Keratinocyte (primary cell): Measurements from ENCODE around the gene CNNM2. TPM values are rescaled to one million over a fixed set of nuclear protein-coding genes. Genes with fewer than 3 reads are reported as not detected.
A peak's percentile ranks its signal among the peaks of the same experiment; 100 is the strongest.

Experiments
- DNase-seq: peaks from one replicate; pipeline ENCODE4 v3.0.0-alpha.2; 2011; ENCODE audit warnings: low read depth, missing footprints, low spot score
- FAIRE-seq: peaks from 2 replicates; lab custom pipeline; 2011; peaks lifted over from hg19 to GRCh38; lab: Jason Lieb, UNC
- H2AFZ ChIP-seq: 2 replicates; pipeline ENCODE4 v1.6.0; 2012; ENCODE audit warnings: low read length, control low read depth, inconsistent platforms; ENCODE audit not compliant: control insufficient read depth
- H3K27ac ChIP-seq: 2 replicates; pipeline ENCODE4 v1.5.1; 2011; ENCODE audit warnings: low read length; ENCODE audit not compliant: control insufficient read depth, insufficient read depth
- H3K27me3 ChIP-seq: 3 replicates; pipeline ENCODE4 v1.6.0; 2011; ENCODE audit warnings: low read length; ENCODE audit not compliant: control insufficient read depth, insufficient read depth; ENCODE audit errors: extremely low read depth
- H3K36me3 ChIP-seq, 2 experiments: 2 replicates in 1 of 2; 3 replicates in 1 of 2; pipeline ENCODE4 v1.5.1; 2011; ENCODE audit warnings: low read length in 2 of 2, mild to moderate bottlenecking in 1 of 2; ENCODE audit not compliant: control insufficient read depth in 2 of 2, insufficient read depth in 2 of 2; ENCODE audit errors: extremely low read depth in 1 of 2
- H3K4me1 ChIP-seq: 3 replicates; pipeline ENCODE4 v1.5.1; 2011; ENCODE audit warnings: low read length; ENCODE audit not compliant: control insufficient read depth, insufficient read depth; ENCODE audit errors: extremely low read depth
- H3K4me2 ChIP-seq: 3 replicates; pipeline ENCODE4 v1.6.0; 2011; ENCODE audit warnings: low read depth, low read length; ENCODE audit not compliant: control insufficient read depth, insufficient read depth; ENCODE audit errors: extremely low read depth
- H3K4me3 ChIP-seq, 3 experiments: fragments of 200-600 bp in 1 of 3; sonication (generic) in 1 of 3; 2 replicates in 2 of 3; 3 replicates in 1 of 3; pipeline ENCODE4 v1.5.1; 2011 to 2016; ENCODE audit warnings: low read length in 3 of 3, mild to moderate bottlenecking in 3 of 3, control low read depth in 2 of 3, inconsistent platforms in 1 of 3, low read depth in 1 of 3, mixed read lengths in 1 of 3, mixed run types in 1 of 3, moderate library complexity in 1 of 3; ENCODE audit not compliant: control insufficient read depth in 2 of 3, insufficient read depth in 2 of 3; ENCODE audit errors: extremely low read depth in 1 of 3
- H3K79me2 ChIP-seq: 2 replicates; pipeline ENCODE4 v1.6.0; 2012; ENCODE audit warnings: low read length; ENCODE audit not compliant: control insufficient read depth, insufficient read depth
- H3K9ac ChIP-seq: 3 replicates; pipeline ENCODE4 v1.6.0; 2011; ENCODE audit warnings: low read length; ENCODE audit not compliant: control insufficient read depth, insufficient read depth; ENCODE audit errors: extremely low read depth
- H3K9me1 ChIP-seq: 3 replicates; pipeline ENCODE4 v1.6.0; 2011; ENCODE audit warnings: low read length; ENCODE audit not compliant: control insufficient read depth, insufficient read depth; ENCODE audit errors: extremely low read depth
- H3K9me3 ChIP-seq: 2 replicates; pipeline ENCODE4 v1.5.1; 2012; ENCODE audit warnings: low read depth, low read length; ENCODE audit not compliant: control insufficient read depth
- H4K20me1 ChIP-seq: 3 replicates; pipeline ENCODE4 v1.6.0; 2011; ENCODE audit warnings: low read length; ENCODE audit not compliant: control insufficient read depth, insufficient read depth; ENCODE audit errors: extremely low read depth
- CTCF ChIP-seq, 3 experiments: IDR thresholded peaks in 1 of 3; conservative IDR thresholded peaks in 1 of 3; optimal IDR thresholded peaks in 1 of 3; 2 replicates in 2 of 3; 3 replicates in 1 of 3; pipeline versions ENCODE3 to v1.5.1; 2011; ENCODE audit warnings: low read length in 3 of 3, mild to moderate bottlenecking in 3 of 3, moderate library complexity in 2 of 3, control low read depth in 1 of 3, inconsistent platforms in 1 of 3; ENCODE audit not compliant: insufficient read depth in 2 of 3; ENCODE audit errors: extremely low read depth in 1 of 3
- EZH2 ChIP-seq: IDR thresholded peaks from one replicate; pipeline ENCODE4 v1.6.1; 2012; ENCODE audit warnings: inconsistent platforms, mild to moderate bottlenecking, low read length, moderate library complexity
- dilution Hi-C: fragments of 300-500 bp; cut with MboI; formaldehyde crosslinking; loops from one replicate; pipeline ENCODE4 v1.7.0; 2020; ENCODE audit warnings: low sequenced_read_pairs; ENCODE audit not compliant: extremely low pct_ligation_motif_present
- polyA plus RNA-seq, 5 experiments: library from polyadenylated mRNA; depleted of rRNA in 3 of 5; stranded (reverse) in 3 of 5; stranded (forward) in 1 of 5; unstranded in 1 of 5; fragments of >200 nt; gene quantifications; 1 replicate in 1 of 5; 2 replicates in 3 of 5; 3 replicates in 1 of 5; pipeline versions ENCODE4 v1.2.1 to v1.2.3, GENCODE V29; 2011 to 2012; ENCODE audit warnings: missing spikeins in 2 of 5, low read depth in 1 of 5, low replicate concordance in 1 of 5

CNNM2 gene
- polyA plus RNA-seq, 1 donor (not counting 4 experiments of a cell fraction or from before 2014, with no cell fraction given): 1.5 TPM

- no peaks in the 10 kb centered on the region for H3K27me3 ChIP-seq
- no peak overlapping the region for H3K4me3 ChIP-seq
- H4K20me1 ChIP-seq: no peaks in the 10 kb centered on the region
- H3K36me3 ChIP-seq: no peaks in the 10 kb centered on the region
- no peak overlapping the region for H3K4me2 ChIP-seq
- H3K9me3 ChIP-seq: no peaks in the 10 kb centered on the region
- dilution Hi-C loops: no loop called here
- H3K9ac ChIP-seq: no peak overlapping the region
- no peaks in the 10 kb centered on the region for H3K79me2 ChIP-seq
- no peak for TF ChIP-seq EZH2
- no peak for TF ChIP-seq CTCF (optimal IDR thresholded peaks at IDR 0.05 in 1 of 3, IDR thresholded peaks at IDR 0.05 in 1 of 3, conservative IDR thresholded peaks at IDR 0.05 in 1 of 3; ENCODE audit: extremely low read depth in 1 of 3, insufficient read depth in 2 of 3, low read length in 3 of 3)
- no peak for DNase-seq
- no peak overlapping the region for H3K27ac ChIP-seq
- no peak overlapping the region for H2AFZ ChIP-seq
- H3K4me1 ChIP-seq: peaks cover 5% of the 10 kb centered on the region
- FAIRE-seq: peak; percentile 79
- H3K9me1 ChIP-seq: no peaks in the 10 kb centered on the region
Measured at GRCh38 chr10:102985811-102986210, 67.7 kb downstream of the CNNM2 start.

GRCh38 chr10:102988404-102989314 is 70.6 kb downstream of the CNNM2 start:
- dilution Hi-C loops: no loop called here
- Histone ChIP-seq H3K79me2 (no peaks in the 10 kb centered on the region), H4K20me1 (no peaks in the 10 kb centered on the region), H3K27ac (no peak overlapping the region), H3K9me3 (no peaks in the 10 kb centered on the region), H2AFZ (no peak overlapping the region), H3K4me3 (no peak overlapping the region), H3K4me2 (no peak overlapping the region), H3K36me3 (no peaks in the 10 kb centered on the region), H3K27me3 (no peaks in the 10 kb centered on the region), H3K9me1 (no peaks in the 10 kb centered on the region), H3K9ac (no peak overlapping the region), H3K4me1 (peaks cover 5% of the 10 kb centered on the region)
- DNase-seq (no peak), FAIRE-seq (no peak)
- no peak for TF ChIP-seq CTCF (optimal IDR thresholded peaks at IDR 0.05 in 1 of 3, IDR thresholded peaks at IDR 0.05 in 1 of 3, conservative IDR thresholded peaks at IDR 0.05 in 1 of 3; ENCODE audit: extremely low read depth in 1 of 3, insufficient read depth in 2 of 3, low read length in 3 of 3)
- no peak for TF ChIP-seq EZH2
